IMR-90 (cell line): ENCODE data around the gene CDH13. TPM values are rescaled to one million over a fixed set of nuclear protein-coding genes. Genes with fewer than 3 reads are reported as not detected.

ENCODE experiments used
- ATAC-seq: fragments of 200-7000 bp; cut with Tn5 transposase; 2 replicates; pipeline ENCODE4 v1.9.1; 2020; ENCODE audit warnings: low read depth, mild to moderate bottlenecking, moderate library complexity
- BruUV-seq: library from RNA; stranded (reverse); fragments of 400-500 nt; replicated peaks from 2 replicates; lab custom pipeline; 2021; lab: Mats Ljungman, UMichigan
- CTCF ChIA-PET: fragments of 300-600 bp; formaldehyde crosslinking; extraction: SDS; loops from one replicate; lab custom pipeline; 2021; ENCODE audit warnings: antibody characterized with exemption; lab: Yijun Ruan, JAX
- POLR2A ChIA-PET: fragments of 300-600 bp; sonication (Branson Sonifier 250); formaldehyde crosslinking; loops from one replicate; lab custom pipeline; 2022; ENCODE audit warnings: antibody characterized with exemption; ENCODE audit not compliant: unreplicated experiment; lab: Charles Lee
- DNase-seq: peaks from one replicate; pipeline ENCODE4 v3.0.0; 2013
- H2AFZ ChIP-seq: replicated peaks from 2 replicates; pipeline ENCODE3; 2013; ENCODE audit warnings: low read length, mild to moderate bottlenecking; ENCODE audit not compliant: poor library complexity
- H2AK5ac ChIP-seq: 2 replicates; pipeline ENCODE4 v1.6.1; 2013; ENCODE audit warnings: low read depth, low read length, inconsistent platforms
- H2AK9ac ChIP-seq: replicated peaks from 2 replicates; pipeline ENCODE3; 2013; ENCODE audit warnings: mild to moderate bottlenecking, low read depth, low read length, moderate library complexity; ENCODE audit not compliant: poor library complexity
- H2BK120ac ChIP-seq: 2 replicates; pipeline ENCODE4 v1.6.1; 2013; ENCODE audit warnings: low read depth, low read length, inconsistent platforms
- H2BK15ac ChIP-seq: 3 replicates; pipeline ENCODE4 v1.6.1; 2013; ENCODE audit warnings: low read depth, low read length, inconsistent platforms
- H2BK20ac ChIP-seq: 2 replicates; pipeline ENCODE4 v1.6.1; 2013; ENCODE audit warnings: low read depth, mild to moderate bottlenecking, inconsistent platforms, low read length, moderate library complexity
- H2BK5ac ChIP-seq: 2 replicates; pipeline ENCODE4 v1.6.1; 2013; ENCODE audit warnings: mild to moderate bottlenecking, low read depth, low read length, inconsistent platforms; ENCODE audit not compliant: poor library complexity, severe bottlenecking
- H3K14ac ChIP-seq: replicated peaks from 2 replicates; pipeline ENCODE4 v1.6.1; 2013; ENCODE audit warnings: low read depth, low read length, inconsistent platforms
- H3K18ac ChIP-seq: 2 replicates; pipeline ENCODE4 v1.6.1; 2013; ENCODE audit warnings: low read depth, low read length, control low read depth
- H3K23ac ChIP-seq: 2 replicates; pipeline ENCODE4 v1.6.1; 2013; ENCODE audit warnings: low read depth, low read length, inconsistent platforms
- H3K27ac ChIP-seq: 2 replicates; pipeline ENCODE4 v1.5.1; 2013; ENCODE audit warnings: mild to moderate bottlenecking, control low read depth, low read length; ENCODE audit not compliant: insufficient read depth
- H3K27me3 ChIP-seq: 2 replicates; pipeline ENCODE4 v1.6.1; 2013; ENCODE audit warnings: low read length; ENCODE audit not compliant: control insufficient read depth, insufficient read depth
- H3K36me3 ChIP-seq: 2 replicates; pipeline ENCODE4 v1.6.1; 2013; ENCODE audit warnings: low read length, mixed read lengths; ENCODE audit not compliant: control insufficient read depth, insufficient read depth
- H3K4ac ChIP-seq: 2 replicates; pipeline ENCODE4 v1.6.1; 2013; ENCODE audit warnings: low read depth, low read length, inconsistent platforms
- H3K4me1 ChIP-seq: 2 replicates; pipeline ENCODE4 v1.6.1; 2013; ENCODE audit warnings: low read length, mixed read lengths; ENCODE audit not compliant: control insufficient read depth, insufficient read depth
- H3K4me2 ChIP-seq: 2 replicates; pipeline ENCODE4 v1.6.1; 2013; ENCODE audit warnings: low read depth, mild to moderate bottlenecking, control low read depth, low read length, moderate library complexity
- H3K4me3 ChIP-seq: 2 replicates; pipeline ENCODE4 v1.5.1; 2013; ENCODE audit warnings: low read depth, mild to moderate bottlenecking, control low read depth, low read length, moderate library complexity; ENCODE audit not compliant: insufficient read depth
- H3K56ac ChIP-seq: 2 replicates; pipeline ENCODE4 v1.6.1; 2013; ENCODE audit warnings: low read length, inconsistent platforms; ENCODE audit not compliant: insufficient read depth; ENCODE audit errors: extremely low read depth
- H3K79me1 ChIP-seq, 2 experiments: 2 replicates each; pipeline ENCODE4 v1.6.1; 2013; ENCODE audit warnings: low read length in 2 of 2, inconsistent platforms in 1 of 2, low read depth in 1 of 2
- H3K9ac ChIP-seq: 2 replicates; pipeline ENCODE4 v1.6.1; 2013; ENCODE audit warnings: low read depth, low read length, control low read depth
- H3K9me1 ChIP-seq: 2 replicates; pipeline ENCODE4 v1.6.1; 2013; ENCODE audit warnings: low read length, inconsistent platforms; ENCODE audit not compliant: insufficient read depth
- H3K9me3 ChIP-seq: 2 replicates; pipeline ENCODE4 v1.6.1; 2013; ENCODE audit warnings: low read length; ENCODE audit not compliant: control insufficient read depth, insufficient read depth
- H4K20me1 ChIP-seq: 2 replicates; pipeline ENCODE4 v1.6.1; 2013; ENCODE audit warnings: low read length, inconsistent platforms; ENCODE audit not compliant: insufficient read depth
- H4K5ac ChIP-seq: 2 replicates; pipeline ENCODE4 v1.6.1; 2013; ENCODE audit warnings: mild to moderate bottlenecking, low read depth, low read length, control low read depth
- H4K8ac ChIP-seq, 2 experiments: 2 replicates each; pipeline ENCODE4 v1.6.1; 2013; ENCODE audit warnings: low read depth in 2 of 2, low read length in 2 of 2, control low read depth in 1 of 2, inconsistent platforms in 1 of 2
- H4K91ac ChIP-seq: 2 replicates; pipeline ENCODE4 v1.6.1; 2013; ENCODE audit warnings: low read depth, low read length, inconsistent platforms; ENCODE audit not compliant: insufficient read depth
- BHLHE40 ChIP-seq: fragments of 150-350 bp; IDR thresholded peaks from 2 replicates; pipeline ENCODE4 v1.6.1; 2016; ENCODE audit warnings: mild to moderate bottlenecking, low read depth, low read length
- CEBPB ChIP-seq: IDR thresholded peaks from 2 replicates; pipeline ENCODE4 v1.6.1; 2012; ENCODE audit warnings: low read depth, low read length, improper control_type of control experiment
- CHD1 ChIP-seq: IDR thresholded peaks from 2 replicates; pipeline ENCODE4 v1.6.1; 2012; ENCODE audit warnings: low read depth, low read length, improper control_type of control experiment
- FOS ChIP-seq: fragments of 150-350 bp; IDR thresholded peaks from 2 replicates; pipeline ENCODE4 v1.6.1; 2016; ENCODE audit warnings: low read depth, low read length
- MAFK ChIP-seq: IDR thresholded peaks from 2 replicates; pipeline ENCODE4 v1.6.1; 2012; ENCODE audit warnings: low read depth, low read length, improper control_type of control experiment
- MAZ ChIP-seq: IDR thresholded peaks from 2 replicates; pipeline ENCODE4 v1.6.1; 2012; ENCODE audit warnings: low read depth, mild to moderate bottlenecking, low read length, improper control_type of control experiment, moderate library complexity, borderline replicate concordance
- MXI1 ChIP-seq: IDR thresholded peaks from 2 replicates; pipeline ENCODE4 v1.6.1; 2012; ENCODE audit warnings: low read depth, mild to moderate bottlenecking, low read length, moderate library complexity, borderline replicate concordance
- NFE2L2 ChIP-seq: fragments of 150-350 bp; IDR thresholded peaks from 2 replicates; pipeline ENCODE4 v1.6.1; 2016; ENCODE audit warnings: low read depth, mild to moderate bottlenecking, low read length
- POLR2A ChIP-seq: IDR thresholded peaks from 2 replicates; pipeline ENCODE4 v1.6.1; 2012; ENCODE audit warnings: mild to moderate bottlenecking, low read depth, low read length
- RAD21 ChIP-seq: IDR thresholded peaks from 2 replicates; pipeline ENCODE4 v1.6.1; 2012; ENCODE audit warnings: low read length, improper control_type of control experiment
- RCOR1 ChIP-seq: IDR thresholded peaks from 2 replicates; pipeline ENCODE4 v1.6.1; 2012; ENCODE audit warnings: mild to moderate bottlenecking, low read length, improper control_type of control experiment; ENCODE audit not compliant: insufficient replicate concordance
- RFX5 ChIP-seq: IDR thresholded peaks from 2 replicates; pipeline ENCODE4 v1.8.0; 2012; ENCODE audit warnings: low read depth, mild to moderate bottlenecking, low read length, moderate library complexity
- SMC3 ChIP-seq: fragments of 150-350 bp; IDR thresholded peaks from 2 replicates; pipeline ENCODE4 v1.6.1; 2016; ENCODE audit warnings: low read depth, mild to moderate bottlenecking, antibody characterized with exemption, low read length, moderate library complexity
- dilution Hi-C: fragments of 300-500 bp; cut with HindIII; formaldehyde crosslinking; loops from one replicate; pipeline ENCODE4 v1.14.3; 2018; ENCODE audit warnings: low sequenced_read_pairs; ENCODE audit not compliant: unreplicated experiment
- in situ Hi-C: fragments of 300-500 bp; cut with MboI; formaldehyde crosslinking; loops from 3 replicates; pipeline ENCODE4 v1.14.3; 2019; ENCODE audit warnings: low sequenced_read_pairs, inconsistent platforms, mixed read lengths
- intact Hi-C: fragments of 100-400 bp; cut with micrococcal nuclease; formaldehyde crosslinking; loops from 2 replicates; pipeline ENCODE4 v1.10.0; 2022
- polyA plus RNA-seq, 3 experiments: library from polyadenylated mRNA; depleted of rRNA; stranded (reverse); fragments of >200 nt; gene quantifications; 2 replicates each; pipeline ENCODE4 v1.2.3, GENCODE V29; 2012; ENCODE audit warnings: low replicate concordance in 1 of 3
- total RNA-seq: library from RNA; depleted of rRNA; stranded (reverse); fragments of >200 nt; gene quantifications from 2 replicates; pipeline ENCODE4 v1.2.3, GENCODE V29; 2012
- TF ChIP-seq, protein P1 (sequence below): fragments of 150-350 bp; IDR thresholded peaks from 2 replicates; pipeline ENCODE4 v1.6.1; 2016; ENCODE audit warnings: low read depth, mild to moderate bottlenecking, low read length, moderate library complexity, borderline replicate concordance
- TF ChIP-seq, protein P2 (sequence below): fragments of 150-350 bp; IDR thresholded peaks from 2 replicates; pipeline ENCODE4 v1.6.1; 2017; ENCODE audit warnings: mild to moderate bottlenecking, antibody characterized with exemption, low read length, low read depth
- TF ChIP-seq, protein P3 (sequence below): conservative IDR thresholded peaks from 2 replicates; pipeline ENCODE4 v1.5.1; 2012; ENCODE audit warnings: mild to moderate bottlenecking, low read depth, low read length, improper control_type of control experiment

CDH13 gene
- total and polyA plus RNA-seq, 2 of the 4 experiments (the other 2 are of a cell fraction), result 61.6 to 74.7 TPM

DNA sequence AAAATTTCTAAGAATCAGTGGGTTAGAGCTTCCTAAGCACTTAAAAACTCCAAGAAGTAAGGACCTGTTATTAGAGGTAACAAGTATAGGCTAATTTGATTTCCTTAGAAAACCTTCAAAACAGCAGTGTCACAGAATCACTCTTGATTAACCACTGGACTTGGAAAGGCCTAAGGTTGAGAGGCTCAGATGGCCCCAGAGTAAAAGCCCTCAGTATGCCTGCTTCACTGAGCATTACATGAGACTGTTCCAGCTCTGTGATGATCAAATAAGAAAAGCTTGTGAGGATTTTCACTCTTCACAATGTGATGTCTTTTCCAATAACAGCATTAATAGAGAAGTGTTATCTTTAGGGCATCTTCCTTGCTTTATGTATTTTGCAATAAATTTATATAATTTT lies 671.8 kb downstream of the CDH13 start:
- Histone ChIP-seq H2AFZ (no peak overlapping the region), H3K4me3 (no peak overlapping the region), H3K9ac (no peak overlapping the region), H4K5ac (no peak overlapping the region), H2BK5ac (no peak overlapping the region), H4K20me1 (no peaks in the 10 kb centered on the region), H3K36me3 (no peaks in the 10 kb centered on the region), H3K4me2 (no peak overlapping the region), H3K18ac (no peak overlapping the region), H3K9me3 (no peaks in the 10 kb centered on the region), H3K4me1 (no peaks in the 10 kb centered on the region), H2AK9ac (no peak overlapping the region), H4K91ac (no peak overlapping the region), H3K27me3 (no peaks in the 10 kb centered on the region), H3K9me1 (no peaks in the 10 kb centered on the region), H3K27ac (no peak overlapping the region), H2BK20ac (no peak overlapping the region), H3K79me1 (no peaks in the 10 kb centered on the region), H4K8ac (no peak overlapping the region), H2BK120ac (no peak overlapping the region), H3K56ac (no peak overlapping the region), H3K23ac (no peak overlapping the region), H2AK5ac (no peak overlapping the region), H3K4ac (no peak overlapping the region), H2BK15ac (no peak overlapping the region), H3K14ac (no peak overlapping the region)
- TF ChIP-seq RAD21, result no peak
- TF ChIP-seq, protein P1, sequence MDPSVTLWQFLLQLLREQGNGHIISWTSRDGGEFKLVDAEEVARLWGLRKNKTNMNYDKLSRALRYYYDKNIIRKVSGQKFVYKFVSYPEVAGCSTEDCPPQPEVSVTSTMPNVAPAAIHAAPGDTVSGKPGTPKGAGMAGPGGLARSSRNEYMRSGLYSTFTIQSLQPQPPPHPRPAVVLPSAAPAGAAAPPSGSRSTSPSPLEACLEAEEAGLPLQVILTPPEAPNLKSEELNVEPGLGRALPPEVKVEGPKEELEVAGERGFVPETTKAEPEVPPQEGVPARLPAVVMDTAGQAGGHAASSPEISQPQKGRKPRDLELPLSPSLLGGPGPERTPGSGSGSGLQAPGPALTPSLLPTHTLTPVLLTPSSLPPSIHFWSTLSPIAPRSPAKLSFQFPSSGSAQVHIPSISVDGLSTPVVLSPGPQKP, result no peak
- no peak for TF ChIP-seq MXI1
- no peak for TF ChIP-seq CEBPB
- TF ChIP-seq, protein P2, sequence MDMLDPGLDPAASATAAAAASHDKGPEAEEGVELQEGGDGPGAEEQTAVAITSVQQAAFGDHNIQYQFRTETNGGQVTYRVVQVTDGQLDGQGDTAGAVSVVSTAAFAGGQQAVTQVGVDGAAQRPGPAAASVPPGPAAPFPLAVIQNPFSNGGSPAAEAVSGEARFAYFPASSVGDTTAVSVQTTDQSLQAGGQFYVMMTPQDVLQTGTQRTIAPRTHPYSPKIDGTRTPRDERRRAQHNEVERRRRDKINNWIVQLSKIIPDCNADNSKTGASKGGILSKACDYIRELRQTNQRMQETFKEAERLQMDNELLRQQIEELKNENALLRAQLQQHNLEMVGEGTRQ, result no peak
- no peak for TF ChIP-seq NFE2L2
- TF ChIP-seq POLR2A, result no peak
- TF ChIP-seq FOS, result no peak
- TF ChIP-seq MAZ, result no peak
- TF ChIP-seq, protein P3, sequence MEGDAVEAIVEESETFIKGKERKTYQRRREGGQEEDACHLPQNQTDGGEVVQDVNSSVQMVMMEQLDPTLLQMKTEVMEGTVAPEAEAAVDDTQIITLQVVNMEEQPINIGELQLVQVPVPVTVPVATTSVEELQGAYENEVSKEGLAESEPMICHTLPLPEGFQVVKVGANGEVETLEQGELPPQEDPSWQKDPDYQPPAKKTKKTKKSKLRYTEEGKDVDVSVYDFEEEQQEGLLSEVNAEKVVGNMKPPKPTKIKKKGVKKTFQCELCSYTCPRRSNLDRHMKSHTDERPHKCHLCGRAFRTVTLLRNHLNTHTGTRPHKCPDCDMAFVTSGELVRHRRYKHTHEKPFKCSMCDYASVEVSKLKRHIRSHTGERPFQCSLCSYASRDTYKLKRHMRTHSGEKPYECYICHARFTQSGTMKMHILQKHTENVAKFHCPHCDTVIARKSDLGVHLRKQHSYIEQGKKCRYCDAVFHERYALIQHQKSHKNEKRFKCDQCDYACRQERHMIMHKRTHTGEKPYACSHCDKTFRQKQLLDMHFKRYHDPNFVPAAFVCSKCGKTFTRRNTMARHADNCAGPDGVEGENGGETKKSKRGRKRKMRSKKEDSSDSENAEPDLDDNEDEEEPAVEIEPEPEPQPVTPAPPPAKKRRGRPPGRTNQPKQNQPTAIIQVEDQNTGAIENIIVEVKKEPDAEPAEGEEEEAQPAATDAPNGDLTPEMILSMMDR, result no peak
- no peak for TF ChIP-seq CHD1
- TF ChIP-seq BHLHE40, result no peak
- TF ChIP-seq MAFK, result no peak
- no peak for TF ChIP-seq RCOR1
- no peak for TF ChIP-seq RFX5
- TF ChIP-seq SMC3, result no peak
- no TSS peak for BruUV-seq
- no peak for ATAC-seq
- dilution Hi-C loops (no loop called here), intact Hi-C loops (no loop called here), in situ Hi-C loops (no loop called here)
- ChIA-PET POLR2A (no interaction called here), CTCF (no interaction called here)
- no peak for DNase-seq
